ENCODE measurements around the gene FABP7. TPM values are rescaled to one million over a fixed set of nuclear protein-coding genes. Genes with fewer than 3 reads are reported as not detected.

Gene FABP7
- total RNA-seq, 1 donor from 2014 or later, result not detected

GRCh38 chr6:122792766-122793165, 13.2 kb downstream of the FABP7 start:
- DNase-seq (ENCODE audit: low spot score), result no peak

- DNase-seq (ENCODE audit: low spot score), result no peak
Observed at GRCh38 chr6:122797537-122797936, 18.0 kb downstream of the FABP7 start.

GRCh38 chr6:122798099-122798641, 18.7 kb downstream of the FABP7 start:
- no peak for DNase-seq (ENCODE audit: low spot score)

- no peak for DNase-seq (ENCODE audit: low spot score)
Observed at GRCh38 chr6:122799140-122799745, 19.7 kb downstream of the FABP7 start.

GRCh38 chr6:122799916-122800686, 20.6 kb downstream of the FABP7 start:
- no peak for DNase-seq (ENCODE audit: low spot score)

GRCh38 chr6:122800906-122801305, 21.4 kb downstream of the FABP7 start:
- no peak for DNase-seq (ENCODE audit: low spot score)

- DNase-seq (ENCODE audit: low spot score), result no peak
Observed at GRCh38 chr6:122801397-122801796, 21.9 kb downstream of the FABP7 start.

- DNase-seq (ENCODE audit: low spot score), result no peak
Observed at GRCh38 chr6:122803171-122803661, 23.7 kb downstream of the FABP7 start.

- no peak for DNase-seq (ENCODE audit: low spot score)
Observed at GRCh38 chr6:122804962-122805485, 25.5 kb downstream of the FABP7 start.

- DNase-seq (ENCODE audit: low spot score), result no peak
Observed at GRCh38 chr6:122806291-122806690, 26.8 kb downstream of the FABP7 start.

- no peak for DNase-seq (ENCODE audit: low spot score)
Observed at GRCh38 chr6:122808121-122808885, 28.8 kb downstream of the FABP7 start.

- no peak for DNase-seq (ENCODE audit: low spot score)
Observed at GRCh38 chr6:122809001-122809400, 29.5 kb downstream of the FABP7 start.

GRCh38 chr6:122809691-122810090, 30.2 kb downstream of the FABP7 start:
- no peak for DNase-seq (ENCODE audit: low spot score)

- no peak for DNase-seq (ENCODE audit: low spot score)
Observed at GRCh38 chr6:122810189-122810588, 30.7 kb downstream of the FABP7 start.

- DNase-seq (ENCODE audit: low spot score), result no peak
Observed at GRCh38 chr6:122817358-122817757, 37.8 kb downstream of the FABP7 start.

- DNase-seq (ENCODE audit: low spot score), result no peak
Observed at GRCh38 chr6:122817766-122818165, 38.2 kb downstream of the FABP7 start.

- DNase-seq (ENCODE audit: low spot score), result no peak
Observed at GRCh38 chr6:122818866-122819265, 39.4 kb downstream of the FABP7 start.

GRCh38 chr6:122821095-122821494, 41.6 kb downstream of the FABP7 start:
- DNase-seq (ENCODE audit: low spot score), result no peak

GRCh38 chr6:122825163-122825562, 45.6 kb downstream of the FABP7 start:
- no peak for DNase-seq (ENCODE audit: low spot score)

- DNase-seq (ENCODE audit: low spot score), result no peak
Observed at GRCh38 chr6:122829456-122829855, 49.9 kb downstream of the FABP7 start.

- no peak for DNase-seq (ENCODE audit: low spot score)
Observed at GRCh38 chr6:122831511-122831910, 52.0 kb downstream of the FABP7 start.

Data from mesenteric fat pad (tissue), 1 donor.